Kidney (tissue), 22 donors: ENCODE data around the gene TMEM79. TPM values are rescaled to one million over a fixed set of nuclear protein-coding genes. Genes with fewer than 3 reads are reported as not detected.

Experiments used
- DNase-seq, 5 donors: peaks; one replicate each; pipeline ENCODE4 v3.0.0-alpha.2; 2013 to 2020
- FAIRE-seq: peaks from 2 replicates; lab custom pipeline; 2012; peaks lifted over from hg19 to GRCh38; lab: Jason Lieb, UNC
- H3K27ac ChIP-seq, 2 donors: one replicate each; pipeline ENCODE4 v1.7.0; 2013; ENCODE audit warnings: low read depth in 2 of 2, low read length in 2 of 2, inconsistent platforms in 1 of 2
- H3K27me3 ChIP-seq: one replicate; pipeline ENCODE4 v1.7.1; 2013; ENCODE audit warnings: low read length, inconsistent platforms; ENCODE audit not compliant: control insufficient read depth, insufficient read depth
- H3K36me3 ChIP-seq, 3 donors: one replicate each; pipeline versions ENCODE4 v1.7.0 to v1.7.1; 2013; ENCODE audit warnings: low read length in 3 of 3, control low read depth in 1 of 3, inconsistent platforms in 1 of 3; ENCODE audit not compliant: insufficient read depth in 3 of 3, control insufficient read depth in 2 of 3
- H3K4me1 ChIP-seq, 3 donors: one replicate each; pipeline versions ENCODE4 v1.7.0 to v1.7.1; 2013; ENCODE audit warnings: low read length in 3 of 3, inconsistent platforms in 1 of 3, low read depth in 1 of 3; ENCODE audit not compliant: control insufficient read depth in 2 of 3, insufficient read depth in 2 of 3
- H3K4me3 ChIP-seq, 3 donors: one replicate each; pipeline versions ENCODE4 v1.7.0 to v1.8.1; 2013; ENCODE audit warnings: low read length in 3 of 3, control low read depth in 1 of 3, inconsistent platforms in 1 of 3
- H3K9ac ChIP-seq, 3 donors: one replicate each; pipeline versions ENCODE4 v1.7.0 to v1.7.1; 2013; ENCODE audit warnings: low read length in 3 of 3, control low read depth in 1 of 3, inconsistent platforms in 1 of 3
- H3K9me3 ChIP-seq, 3 donors: one replicate each; pipeline versions ENCODE4 v1.7.0 to v1.7.1; 2013; ENCODE audit warnings: low read length in 3 of 3, control low read depth in 1 of 3, inconsistent platforms in 1 of 3; ENCODE audit not compliant: control insufficient read depth in 2 of 3, insufficient read depth in 1 of 3
- intact Hi-C: fragments of 100-400 bp; cut with DNase I; formaldehyde crosslinking; loops from one replicate; pipeline ENCODE4 v1.11.1; 2022
- long read RNA-seq, 10 donors: library from polyadenylated mRNA in 1 of 10; unstranded in 1 of 10; transcript quantifications; one replicate each; pipeline ENCODE4 v2.0.0 and lab custom pipeline, GENCODE V29; 2021 to 2026
- polyA plus RNA-seq: library from polyadenylated mRNA; stranded (reverse); fragments of 350-450 nt; fragmentation: Illumina TruSeq; extraction: RNeasy Lipid Tissue Mini Kit (QIAGEN cat#74804); gene quantifications from one replicate; pipeline ENCODE4 v1.2.3, GENCODE V29; 2014; ENCODE audit warnings: low read depth, low replicate concordance; ENCODE audit not compliant: insufficient read depth
- total RNA-seq: library from RNA; stranded (reverse); fragmentation: NEBNext Ultra II Directional; extraction: Animal tissue kit (Norgen Biotek cat#: 25700); gene quantifications from one replicate; pipeline ENCODE4 v1.2.1, GENCODE V29; 2021
- TF ChIP-seq, protein P1 (sequence below): IDR thresholded peaks from 3 replicates; pipeline ENCODE4 v1.5.1; 2012; ENCODE audit warnings: mild to moderate bottlenecking, moderate library complexity, borderline replicate concordance; ENCODE audit not compliant: insufficient read depth; ENCODE audit errors: extremely low read depth
- donor health status: control.
- donor health status: control.
- donor health status: control.
- donor health status: control.
- donor health status: control.
- donor health status: DM: yes; HTN: yes; CAD: no.
- donor health status: Normal renal cell carcinoma (clear cell type).

The TMEM79 gene, protein sequence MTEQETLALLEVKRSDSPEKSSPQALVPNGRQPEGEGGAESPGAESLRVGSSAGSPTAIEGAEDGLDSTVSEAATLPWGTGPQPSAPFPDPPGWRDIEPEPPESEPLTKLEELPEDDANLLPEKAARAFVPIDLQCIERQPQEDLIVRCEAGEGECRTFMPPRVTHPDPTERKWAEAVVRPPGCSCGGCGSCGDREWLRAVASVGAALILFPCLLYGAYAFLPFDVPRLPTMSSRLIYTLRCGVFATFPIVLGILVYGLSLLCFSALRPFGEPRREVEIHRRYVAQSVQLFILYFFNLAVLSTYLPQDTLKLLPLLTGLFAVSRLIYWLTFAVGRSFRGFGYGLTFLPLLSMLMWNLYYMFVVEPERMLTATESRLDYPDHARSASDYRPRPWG
- total RNA-seq: 2.7 TPM
- 3.9 TPM for polyA plus RNA-seq
- long read RNA-seq, donor 1, partial matches to known transcripts: 0 of 1 reads
- long read RNA-seq, donor 1, other reads (novel, unspliced or antisense): 0 of 1 reads
- long read RNA-seq, donor 2, partial matches to known transcripts: 16 of 16 reads
- long read RNA-seq, donor 2, other reads (novel, unspliced or antisense): 0 of 16 reads
- long read RNA-seq, donor 3, partial matches to known transcripts: 14 of 36 reads
- long read RNA-seq, donor 3, other reads (novel, unspliced or antisense): 20 of 36 reads
- long read RNA-seq, donor 4, partial matches to known transcripts: 0 of 1 reads
- long read RNA-seq, donor 4, other reads (novel, unspliced or antisense): 0 of 1 reads
- long read RNA-seq, donor 5: 0 reads
- long read RNA-seq, donor 6: 0 reads
- long read RNA-seq, donor 7, partial matches to known transcripts: 0 of 1 reads
- long read RNA-seq, donor 7, other reads (novel, unspliced or antisense): 1 of 1 reads
- long read RNA-seq, donor 8, partial matches to known transcripts: 0 of 1 reads
- long read RNA-seq, donor 8, other reads (novel, unspliced or antisense): 0 of 1 reads
- long read RNA-seq, donor 9, partial matches to known transcripts: 6 of 7 reads
- long read RNA-seq, donor 9, other reads (novel, unspliced or antisense): 0 of 7 reads
- long read RNA-seq, donor 10, partial matches to known transcripts: 25 of 37 reads
- long read RNA-seq, donor 10, other reads (novel, unspliced or antisense): 12 of 37 reads

DNA sequence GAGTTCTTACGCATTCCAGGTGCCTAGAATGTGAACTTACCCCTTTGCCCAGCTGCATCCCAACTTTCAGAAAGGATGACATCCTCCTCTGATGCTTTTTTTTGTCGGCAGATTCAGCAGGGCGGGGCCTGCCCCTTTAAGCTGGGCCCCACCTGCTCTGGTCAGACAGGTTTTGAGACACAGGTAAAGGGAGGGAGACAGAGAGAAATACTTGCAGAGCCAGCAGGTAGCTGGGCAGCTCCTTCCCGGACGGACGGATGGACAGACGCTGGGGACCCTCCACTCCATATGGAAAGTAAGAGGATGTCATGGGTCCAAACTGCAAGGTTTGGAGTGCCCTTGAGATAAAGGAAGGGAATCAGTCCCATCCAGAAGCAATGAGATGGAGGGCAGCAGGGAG is at the start of gene TMEM79:
Gene TMEM79, plus strand, starts transcription at position 214 of the 400 bp plus-strand sequence. CDS start 902 bp downstream, outside the sequence.
- no peak for DNase-seq
- peak within 1 kb of the TSS in 1 of 2 donors; percentile 92 for H3K27ac ChIP-seq
- no peaks in the 10 kb centered on the region for H3K27me3 ChIP-seq
- H3K9ac ChIP-seq: peak within 1 kb of the TSS; percentile 64 to 98 (median 78)
- H3K9me3 ChIP-seq: no peaks in the 10 kb centered on the region
- FAIRE-seq: no peak
- TF ChIP-seq, protein P1, sequence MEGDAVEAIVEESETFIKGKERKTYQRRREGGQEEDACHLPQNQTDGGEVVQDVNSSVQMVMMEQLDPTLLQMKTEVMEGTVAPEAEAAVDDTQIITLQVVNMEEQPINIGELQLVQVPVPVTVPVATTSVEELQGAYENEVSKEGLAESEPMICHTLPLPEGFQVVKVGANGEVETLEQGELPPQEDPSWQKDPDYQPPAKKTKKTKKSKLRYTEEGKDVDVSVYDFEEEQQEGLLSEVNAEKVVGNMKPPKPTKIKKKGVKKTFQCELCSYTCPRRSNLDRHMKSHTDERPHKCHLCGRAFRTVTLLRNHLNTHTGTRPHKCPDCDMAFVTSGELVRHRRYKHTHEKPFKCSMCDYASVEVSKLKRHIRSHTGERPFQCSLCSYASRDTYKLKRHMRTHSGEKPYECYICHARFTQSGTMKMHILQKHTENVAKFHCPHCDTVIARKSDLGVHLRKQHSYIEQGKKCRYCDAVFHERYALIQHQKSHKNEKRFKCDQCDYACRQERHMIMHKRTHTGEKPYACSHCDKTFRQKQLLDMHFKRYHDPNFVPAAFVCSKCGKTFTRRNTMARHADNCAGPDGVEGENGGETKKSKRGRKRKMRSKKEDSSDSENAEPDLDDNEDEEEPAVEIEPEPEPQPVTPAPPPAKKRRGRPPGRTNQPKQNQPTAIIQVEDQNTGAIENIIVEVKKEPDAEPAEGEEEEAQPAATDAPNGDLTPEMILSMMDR: no peak
- peak within 1 kb of the TSS; percentile 93 to 99 (median 98) for H3K4me3 ChIP-seq
- peaks cover 0 to 5% (median 2%) of the 10 kb centered on the region in 3 donors for H3K36me3 ChIP-seq
- intact Hi-C loops: no loop called here
- H3K4me1 ChIP-seq: peaks cover 0 to 21% (median 18%) of the 10 kb centered on the region in 3 donors

DNA sequence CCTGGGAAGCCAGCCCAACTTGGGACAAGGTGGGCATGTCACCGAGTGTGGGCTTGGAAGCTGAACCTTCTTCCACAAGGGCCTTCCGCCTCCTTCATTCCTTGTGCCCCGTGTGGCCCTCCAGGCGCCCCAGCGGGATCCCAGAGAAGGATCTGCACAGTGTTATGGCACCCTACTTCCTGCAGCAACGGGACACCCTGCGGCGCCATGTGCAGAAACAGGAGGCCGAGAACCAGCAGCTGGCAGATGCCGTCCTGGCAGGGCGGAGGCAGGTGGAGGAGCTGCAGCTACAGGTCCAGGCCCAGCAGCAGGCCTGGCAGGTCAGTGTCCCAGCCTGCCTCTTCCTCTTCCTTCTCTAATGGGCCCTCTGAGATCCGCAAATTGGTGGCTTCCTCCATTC is 48.0 kb upstream of the TMEM79 start:
- no peak overlapping the region for H3K4me3 ChIP-seq
- no peaks in the 10 kb centered on the region for H3K9me3 ChIP-seq
- H3K27me3 ChIP-seq: no peaks in the 10 kb centered on the region
- H3K36me3 ChIP-seq: peaks cover 5 to 41% (median 21%) of the 10 kb centered on the region in 3 donors
- no peak for DNase-seq
- no peak overlapping the region for H3K9ac ChIP-seq
- no peak for FAIRE-seq
- TF ChIP-seq, protein P1: no peak
- H3K27ac ChIP-seq: no peak overlapping the region
- intact Hi-C loops: no loop called here
- H3K4me1 ChIP-seq: no peaks in the 10 kb centered on the region

DNA sequence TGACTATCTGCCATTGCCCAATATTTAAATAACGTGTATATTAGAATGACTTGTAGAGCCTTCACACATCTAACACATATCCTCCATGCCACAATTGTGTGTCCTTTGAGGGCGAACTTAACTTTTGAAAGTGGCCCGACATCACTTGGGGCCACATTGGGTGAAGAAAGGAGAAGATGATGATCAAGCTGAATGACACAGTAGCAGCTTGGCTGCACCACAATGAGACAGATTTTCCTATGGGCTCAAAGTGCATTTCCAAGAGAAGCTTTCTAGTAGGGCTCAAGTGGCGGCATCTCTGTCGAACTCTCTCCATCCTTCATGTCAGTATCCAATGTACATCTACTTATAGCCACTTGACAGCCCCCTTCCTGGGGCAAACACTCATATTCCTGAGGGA is 45.9 kb upstream of the TMEM79 start:
- Histone ChIP-seq H3K27me3 (no peaks in the 10 kb centered on the region), H3K9ac (no peak overlapping the region), H3K9me3 (no peaks in the 10 kb centered on the region), H3K4me3 (no peak overlapping the region), H3K27ac (no peak overlapping the region), H3K4me1 (no peaks in the 10 kb centered on the region), H3K36me3 (peaks cover 5 to 44% (median 21%) of the 10 kb centered on the region in 3 donors)
- TF ChIP-seq, protein P1: no peak
- FAIRE-seq: no peak
- no peak for DNase-seq
- intact Hi-C loops: no loop called here
